Ovary (tissue), 9 donors: ENCODE results near the gene GPR35. TPM values are rescaled to one million over a fixed set of nuclear protein-coding genes. Genes with fewer than 3 reads are reported as not detected.

Experiments used
- DNase-seq, 5 donors: peaks; one replicate each; pipeline ENCODE4 v3.0.0-alpha.2; 2019 to 2020
- H3K27ac ChIP-seq, 2 donors: fragments of 200-600 bp; one replicate each; pipeline versions ENCODE4 v1.5.1 to v1.8.0; 2019 to 2022
- H3K27me3 ChIP-seq: fragments of 200-600 bp; one replicate; pipeline ENCODE4 v1.8.0; 2022
- H3K36me3 ChIP-seq: fragments of 200-600 bp; sonication (generic); one replicate; pipeline ENCODE4 v1.5.1; 2019
- H3K4me1 ChIP-seq: one replicate; pipeline ENCODE4 v1.8.1; 2013; ENCODE audit warnings: mild to moderate bottlenecking, moderate library complexity; ENCODE audit not compliant: insufficient read depth
- H3K4me3 ChIP-seq: fragments of 200-600 bp; sonication (generic); one replicate; pipeline ENCODE4 v1.5.1; 2017
- H3K9me3 ChIP-seq, 2 donors: fragments of 200-600 bp in 1 of 2; sonication (generic) in 1 of 2; one replicate each; pipeline versions ENCODE4 v1.5.1 to v1.8.1; 2013 to 2019; ENCODE audit warnings: mild to moderate bottlenecking in 1 of 2, moderate library complexity in 1 of 2
- CTCF ChIP-seq, 3 donors: fragments of 450-650 bp in 2 of 3; fragments of 200-600 bp in 1 of 3; IDR thresholded peaks; one replicate each; pipeline versions ENCODE4 v1.5.1 to v1.8.0; 2016 to 2022; ENCODE audit warnings: antibody characterized with exemption in 3 of 3, mild to moderate bottlenecking in 1 of 3
- EP300 ChIP-seq: sonication (generic); formaldehyde crosslinking; IDR thresholded peaks from one replicate; pipeline ENCODE4 v1.6.1; 2017; ENCODE audit warnings: antibody characterized with exemption
- POLR2A ChIP-seq: fragments of 450-650 bp; IDR thresholded peaks from one replicate; pipeline ENCODE4 v1.6.1; 2017; ENCODE audit warnings: antibody characterized with exemption, mild to moderate bottlenecking, moderate library complexity
- WGBS, 3 donors: extraction: QIAGEN DNeasy Blood & Tissue Kit in 1 of 3; methylation state at CpG; one replicate each; pipeline versions ENCODE4 v1.1.5 to v1.1.7; 2013 to 2017; 5-methylcytosine and 5-hydroxymethylcytosine counted together
- intact Hi-C, 4 donors: fragments of 100-400 bp; cut with DNase I; formaldehyde crosslinking; loops; one replicate each; pipeline versions ENCODE4 v1.11.0 to v1.15.1; 2022 to 2023
- polyA plus RNA-seq, 2 donors: library from polyadenylated mRNA; stranded (reverse); fragments of 200-250 nt in 1 of 2; fragments of 350-450 nt in 1 of 2; fragmentation: Illumina TruSeq in 1 of 2; extraction: RNeasy Lipid Tissue Mini Kit (QIAGEN cat#74804) in 1 of 2; gene quantifications; one replicate each; pipeline ENCODE4 v1.2.3, GENCODE V29; 2013 to 2014
- total RNA-seq, 7 donors: library from RNA; depleted of rRNA in 2 of 7; stranded (reverse); fragments of >200 nt in 2 of 7; fragmentation: NEBNext Ultra II Directional in 3 of 7; extraction: Animal tissue kit (Norgen Biotek cat#: 25700) in 3 of 7; gene quantifications; one replicate each; pipeline versions ENCODE4 v1.1.0 to v1.2.4, GENCODE V29; 2016 to 2023
- donor health status: DM: no; HTN: no; CAD: no; lungs with moderate emphysema.
- donor health status: DM: no; HTN: no; CAD: no.
- donor health status: Bipolar disorder and iron deficiency.
- donor health status: DM: yes; HTN: yes; CAD: no.
- donor health status: DM: no; HTN: no; CAD: no.
- donor health status: DM: yes; HTN: yes; CAD: no.

GPR35 gene
- total and polyA plus RNA-seq, 9 donors = 0.27 to 4.2 (median 2.4) TPM

- Histone ChIP-seq H3K4me3 (no peak overlapping the region), H3K9me3 (no peaks in the 10 kb centered on the region), H3K27ac (no peak overlapping the region), H3K27me3 (no peaks in the 10 kb centered on the region), H3K4me1 (no peaks in the 10 kb centered on the region), H3K36me3 (no peaks in the 10 kb centered on the region)
- 79 to 88% (median 82%) methylated on average over 6 of the region's 6 CpGs for WGBS, 3 donors
- DNase-seq = peak in 1 of 5 donors; percentile 3
- no peak for TF ChIP-seq EP300
- TF ChIP-seq CTCF (IDR thresholded peaks at IDR 0.05) = no peak
- no peak for TF ChIP-seq POLR2A
- intact Hi-C loops = loop anchor here in 1 of 4 donors (10.0 kb wide), 1 partner anchor 114 kb away; no protein-coding TSS in a partner anchor
Measured at GRCh38 chr2:240618776-240619175, 6.5 kb upstream of the GPR35 start.

GRCh38 chr2:240619506-240620148, 5.7 kb upstream of the GPR35 start:
- WGBS, 3 donors = 88 to 92% (median 89%) methylated on average over 19 of the region's 19 CpGs
- H3K9me3 ChIP-seq = no peaks in the 10 kb centered on the region
- no peaks in the 10 kb centered on the region for H3K4me1 ChIP-seq
- no peak overlapping the region for H3K27ac ChIP-seq
- no peak for TF ChIP-seq POLR2A
- TF ChIP-seq EP300 = no peak
- H3K4me3 ChIP-seq = no peak overlapping the region
- intact Hi-C loops = loop anchor here in 1 of 4 donors (10.0 kb wide), 1 partner anchor 115 kb away; no protein-coding TSS in a partner anchor
- no peaks in the 10 kb centered on the region for H3K36me3 ChIP-seq
- peak in 3 of 5 donors; percentile 9 to 27 (median 10) for DNase-seq
- H3K27me3 ChIP-seq = no peaks in the 10 kb centered on the region

GRCh38 chr2:240620149-240620731, 5.0 kb upstream of the GPR35 start:
- no peaks in the 10 kb centered on the region for H3K9me3 ChIP-seq
- peak in 2 of 5 donors; percentile 6 to 7 for DNase-seq
- WGBS, 3 donors = 86 to 94% (median 89%) methylated on average over 11 to 13 of the region's 13 CpGs
- H3K4me1 ChIP-seq = no peaks in the 10 kb centered on the region
- H3K36me3 ChIP-seq = no peaks in the 10 kb centered on the region
- no peak overlapping the region for H3K4me3 ChIP-seq
- no peak overlapping the region for H3K27ac ChIP-seq
- TF ChIP-seq CTCF (IDR thresholded peaks at IDR 0.05) (no peak), EP300 (no peak), POLR2A (no peak)
- H3K27me3 ChIP-seq = no peaks in the 10 kb centered on the region
- intact Hi-C loops = no loop called here

- peak in 2 of 5 donors; percentile 6 to 17 for DNase-seq
- Histone ChIP-seq H3K4me3 (no peak overlapping the region), H3K4me1 (no peaks in the 10 kb centered on the region), H3K27ac (no peak overlapping the region), H3K27me3 (no peaks in the 10 kb centered on the region), H3K36me3 (no peaks in the 10 kb centered on the region), H3K9me3 (no peaks in the 10 kb centered on the region)
- TF ChIP-seq EP300 (no peak), POLR2A (no peak), CTCF (IDR thresholded peaks at IDR 0.05) (no peak)
- intact Hi-C loops = no loop called here
- WGBS, 3 donors = 84 to 91% (median 85%) methylated on average over 7 of the region's 7 CpGs
Measured at GRCh38 chr2:240620859-240621258, 4.4 kb upstream of the GPR35 start.

GRCh38 chr2:240622060-240622411, 3.2 kb upstream of the GPR35 start:
- H3K36me3 ChIP-seq = no peaks in the 10 kb centered on the region
- H3K4me3 ChIP-seq = no peak overlapping the region
- no peaks in the 10 kb centered on the region for H3K9me3 ChIP-seq
- peak in 3 of 5 donors; percentile 6 to 27 (median 9) for DNase-seq
- no peak overlapping the region for H3K27ac ChIP-seq
- no peaks in the 10 kb centered on the region for H3K27me3 ChIP-seq
- WGBS, 3 donors = 71 to 89% (median 80%) methylated on average over 9 of the region's 9 CpGs
- intact Hi-C loops = no loop called here
- TF ChIP-seq POLR2A (no peak), EP300 (no peak), CTCF (IDR thresholded peaks at IDR 0.05) (no peak)
- no peaks in the 10 kb centered on the region for H3K4me1 ChIP-seq
